A673 (cell line): ENCODE data around the gene ZNF500. TPM values are rescaled to one million over a fixed set of nuclear protein-coding genes. Genes with fewer than 3 reads are reported as not detected.

Experiments used
- BruUV-seq: library from RNA; stranded (reverse); fragments of 400-500 nt; replicated peaks from 2 replicates; lab custom pipeline; 2021; lab: Mats Ljungman, UMichigan
- CTCF ChIA-PET: fragments of 300-600 bp; sonication (Branson Sonifier 250); formaldehyde crosslinking; loops from one replicate; lab custom pipeline; 2022; ENCODE audit warnings: antibody characterized with exemption; lab: Charles Lee
- POLR2A ChIA-PET: fragments of 300-600 bp; sonication (Branson Sonifier 250); formaldehyde crosslinking; loops from one replicate; lab custom pipeline; 2022; ENCODE audit warnings: antibody characterized with exemption; ENCODE audit not compliant: low non-redundant PET; lab: Charles Lee
- DNase-seq: peaks from one replicate; pipeline ENCODE4 v3.0.0-alpha.2; 2015; ENCODE audit warnings: low spot score
- H3K27ac ChIP-seq: fragments of 200-600 bp; sonication (generic); 2 replicates; pipeline ENCODE4 v1.5.1; 2016; ENCODE audit warnings: mixed run types, low read depth, mild to moderate bottlenecking, mixed read lengths, antibody characterized with exemption, low read length; ENCODE audit not compliant: poor library complexity, severe bottlenecking
- H3K27me3 ChIP-seq: fragments of 200-600 bp; sonication (generic); replicated peaks from 2 replicates; pipeline ENCODE4 v1.6.1; 2017; ENCODE audit warnings: mixed run types, low read depth, mild to moderate bottlenecking, mixed read lengths, antibody characterized with exemption, low read length; ENCODE audit not compliant: insufficient read depth, poor library complexity
- H3K36me3 ChIP-seq: fragments of 200-600 bp; sonication (generic); 2 replicates; pipeline ENCODE4 v1.6.1; 2016; ENCODE audit warnings: mixed run types, mild to moderate bottlenecking, mixed read lengths, antibody characterized with exemption, low read length; ENCODE audit not compliant: insufficient read depth, poor library complexity, severe bottlenecking
- H3K4me1 ChIP-seq: fragments of 200-600 bp; sonication (generic); 2 replicates; pipeline ENCODE4 v1.6.1; 2017; ENCODE audit warnings: mixed run types, mild to moderate bottlenecking, mixed read lengths, antibody characterized with exemption, low read length; ENCODE audit not compliant: insufficient read depth, poor library complexity, severe bottlenecking
- H3K4me3 ChIP-seq: fragments of 200-600 bp; sonication (generic); 2 replicates; pipeline ENCODE4 v1.5.1; 2016; ENCODE audit warnings: low read depth, mixed run types, mild to moderate bottlenecking, mixed read lengths, low read length; ENCODE audit not compliant: poor library complexity, severe bottlenecking
- H3K9me3 ChIP-seq: fragments of 200-600 bp; sonication (generic); 2 replicates; pipeline ENCODE4 v1.6.1; 2016; ENCODE audit warnings: mixed run types, low read depth, mild to moderate bottlenecking, mixed read lengths, antibody characterized with exemption, low read length; ENCODE audit not compliant: poor library complexity, severe bottlenecking
- EZH2 ChIP-seq: fragments of 200-600 bp; sonication (generic); IDR thresholded peaks from 2 replicates; pipeline ENCODE4 v1.6.1; 2017; ENCODE audit warnings: borderline replicate concordance, low read depth, mild to moderate bottlenecking, mixed read lengths, antibody characterized with exemption, low read length; ENCODE audit not compliant: poor library complexity, severe bottlenecking
- intact Hi-C: fragments of 100-400 bp; cut with micrococcal nuclease; formaldehyde crosslinking; loops from one replicate; pipeline ENCODE4 v1.10.0; 2022; ENCODE audit not compliant: unreplicated experiment
- total RNA-seq: library from RNA; stranded (reverse); gene quantifications from 2 replicates; pipeline ENCODE4 v1.2.3, GENCODE V29; 2021
- TF ChIP-seq, protein P1 (sequence below): fragments of 300-800, 200-600 bp; sonication (generic); conservative IDR thresholded peaks from 2 replicates; pipeline ENCODE4 v1.5.1; 2017; ENCODE audit warnings: low read depth, mild to moderate bottlenecking, antibody characterized with exemption, low read length, moderate library complexity, mixed read lengths

The ZNF500 gene
- total RNA-seq, 1 experiment from 2014 or later, result 16.8 TPM

DNA sequence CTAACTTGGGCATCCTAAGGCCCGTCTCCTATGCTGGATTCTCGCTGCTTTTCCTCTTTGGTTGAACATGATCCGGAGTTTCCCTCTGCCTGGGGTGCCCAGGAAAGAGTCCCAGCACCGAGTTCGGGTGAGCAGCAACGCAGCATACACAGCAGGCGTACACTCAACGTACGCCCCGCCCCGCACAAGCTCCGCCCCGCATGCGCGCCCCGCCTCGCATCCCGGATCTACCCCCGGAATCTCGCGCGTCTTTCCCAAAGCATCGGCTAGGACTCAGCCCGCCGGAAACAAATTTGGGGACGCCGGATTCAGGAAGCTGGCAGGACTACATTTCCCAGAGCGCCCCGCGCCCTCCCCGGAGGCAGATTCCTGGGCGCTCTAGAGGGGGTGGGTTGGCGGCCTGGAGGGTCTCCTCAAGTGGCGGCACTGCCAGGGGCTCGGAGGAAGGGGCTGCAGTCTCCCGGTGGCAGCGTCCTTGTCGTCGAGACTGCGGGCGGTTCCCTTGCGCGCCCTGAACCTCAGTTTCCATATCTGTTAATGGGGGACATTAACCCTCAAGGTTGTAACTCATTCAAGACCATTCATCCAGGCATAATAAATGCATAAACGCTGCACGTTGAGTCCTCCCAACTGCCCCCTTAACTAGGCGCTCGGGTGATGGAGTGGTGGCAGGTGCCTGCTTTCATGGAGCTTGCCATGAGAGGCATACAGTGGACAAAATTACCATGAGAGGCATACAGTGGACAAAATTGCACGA, 1.8 kb upstream of the ZNF500 start:
- H3K27ac ChIP-seq, result peak overlapping the region; percentile 75

DNA sequence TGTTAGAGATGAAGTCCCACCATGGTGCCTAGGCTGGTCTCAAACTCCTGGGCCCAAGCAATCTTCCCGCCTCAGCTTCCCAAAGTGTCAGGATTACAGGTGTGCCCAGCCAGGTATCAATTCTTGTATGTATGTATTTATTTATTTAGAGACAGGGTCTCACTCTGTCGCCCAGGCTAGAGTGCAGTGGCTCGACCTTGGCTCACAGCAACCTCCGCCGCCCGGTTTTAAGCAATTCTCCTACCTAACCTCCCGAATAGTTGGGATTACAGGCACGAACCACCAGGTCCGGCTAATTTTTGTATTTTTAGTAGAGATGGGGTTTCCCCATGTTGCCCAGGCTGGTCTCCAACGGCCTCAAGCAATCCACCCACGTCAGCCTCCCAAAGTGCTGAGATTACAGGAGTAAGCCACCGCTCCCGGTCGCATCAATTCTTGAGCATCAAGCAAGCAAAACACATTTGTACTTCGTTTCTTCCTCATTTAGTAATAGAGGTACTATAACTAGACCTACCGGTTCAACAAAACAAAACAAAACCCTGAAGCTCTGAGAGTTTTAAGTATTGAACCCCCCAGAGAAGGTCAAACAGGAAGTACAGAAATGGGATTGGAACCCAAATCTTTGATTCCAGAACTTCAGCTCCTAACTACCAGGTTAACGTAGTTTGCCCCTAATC, 1.0 kb upstream of the ZNF500 start:
- intact Hi-C loops, result no loop called here
- peaks cover 13% of the 10 kb centered on the region for H3K4me1 ChIP-seq
- H3K9me3 ChIP-seq, result no peaks in the 10 kb centered on the region
- ChIA-PET CTCF (interaction anchor here (0.6 kb wide), 1 partner anchor 34 kb away, joined by 3 read pairs; the partner anchor contains the start of genes ANKS3 and DNAAF8), POLR2A (no interaction called here)
- no TSS peak for BruUV-seq
- peak overlapping the region; percentile 75 for H3K27ac ChIP-seq
- peak; percentile 33 for DNase-seq
- peaks cover 20% of the 10 kb centered on the region for H3K36me3 ChIP-seq
- TF ChIP-seq EZH2, result no peak
- TF ChIP-seq, protein P1, sequence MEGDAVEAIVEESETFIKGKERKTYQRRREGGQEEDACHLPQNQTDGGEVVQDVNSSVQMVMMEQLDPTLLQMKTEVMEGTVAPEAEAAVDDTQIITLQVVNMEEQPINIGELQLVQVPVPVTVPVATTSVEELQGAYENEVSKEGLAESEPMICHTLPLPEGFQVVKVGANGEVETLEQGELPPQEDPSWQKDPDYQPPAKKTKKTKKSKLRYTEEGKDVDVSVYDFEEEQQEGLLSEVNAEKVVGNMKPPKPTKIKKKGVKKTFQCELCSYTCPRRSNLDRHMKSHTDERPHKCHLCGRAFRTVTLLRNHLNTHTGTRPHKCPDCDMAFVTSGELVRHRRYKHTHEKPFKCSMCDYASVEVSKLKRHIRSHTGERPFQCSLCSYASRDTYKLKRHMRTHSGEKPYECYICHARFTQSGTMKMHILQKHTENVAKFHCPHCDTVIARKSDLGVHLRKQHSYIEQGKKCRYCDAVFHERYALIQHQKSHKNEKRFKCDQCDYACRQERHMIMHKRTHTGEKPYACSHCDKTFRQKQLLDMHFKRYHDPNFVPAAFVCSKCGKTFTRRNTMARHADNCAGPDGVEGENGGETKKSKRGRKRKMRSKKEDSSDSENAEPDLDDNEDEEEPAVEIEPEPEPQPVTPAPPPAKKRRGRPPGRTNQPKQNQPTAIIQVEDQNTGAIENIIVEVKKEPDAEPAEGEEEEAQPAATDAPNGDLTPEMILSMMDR, result no peak
- no peaks in the 10 kb centered on the region for H3K27me3 ChIP-seq
- peak overlapping the region; percentile 52 for H3K4me3 ChIP-seq

More for the DNA sequence above, 1.8 kb upstream of the ZNF500 start:
- DNase-seq, result peak; percentile 99
- no peak for TF ChIP-seq EZH2
- TF ChIP-seq, protein P1, result no peak
- peaks cover 13% of the 10 kb centered on the region for H3K4me1 ChIP-seq
- no TSS peak for BruUV-seq
- POLR2A ChIA-PET, result no interaction called here
- peaks cover 15% of the 10 kb centered on the region for H3K36me3 ChIP-seq
- H3K4me3 ChIP-seq, result peak overlapping the region; percentile 52
- intact Hi-C loops, result no loop called here
- no peaks in the 10 kb centered on the region for H3K9me3 ChIP-seq
- CTCF ChIA-PET, result interaction anchor here (0.6 kb wide), 1 partner anchor 35 kb away, joined by 3 read pairs; the partner anchor contains the start of genes ANKS3 and DNAAF8
- no peaks in the 10 kb centered on the region for H3K27me3 ChIP-seq

DNA sequence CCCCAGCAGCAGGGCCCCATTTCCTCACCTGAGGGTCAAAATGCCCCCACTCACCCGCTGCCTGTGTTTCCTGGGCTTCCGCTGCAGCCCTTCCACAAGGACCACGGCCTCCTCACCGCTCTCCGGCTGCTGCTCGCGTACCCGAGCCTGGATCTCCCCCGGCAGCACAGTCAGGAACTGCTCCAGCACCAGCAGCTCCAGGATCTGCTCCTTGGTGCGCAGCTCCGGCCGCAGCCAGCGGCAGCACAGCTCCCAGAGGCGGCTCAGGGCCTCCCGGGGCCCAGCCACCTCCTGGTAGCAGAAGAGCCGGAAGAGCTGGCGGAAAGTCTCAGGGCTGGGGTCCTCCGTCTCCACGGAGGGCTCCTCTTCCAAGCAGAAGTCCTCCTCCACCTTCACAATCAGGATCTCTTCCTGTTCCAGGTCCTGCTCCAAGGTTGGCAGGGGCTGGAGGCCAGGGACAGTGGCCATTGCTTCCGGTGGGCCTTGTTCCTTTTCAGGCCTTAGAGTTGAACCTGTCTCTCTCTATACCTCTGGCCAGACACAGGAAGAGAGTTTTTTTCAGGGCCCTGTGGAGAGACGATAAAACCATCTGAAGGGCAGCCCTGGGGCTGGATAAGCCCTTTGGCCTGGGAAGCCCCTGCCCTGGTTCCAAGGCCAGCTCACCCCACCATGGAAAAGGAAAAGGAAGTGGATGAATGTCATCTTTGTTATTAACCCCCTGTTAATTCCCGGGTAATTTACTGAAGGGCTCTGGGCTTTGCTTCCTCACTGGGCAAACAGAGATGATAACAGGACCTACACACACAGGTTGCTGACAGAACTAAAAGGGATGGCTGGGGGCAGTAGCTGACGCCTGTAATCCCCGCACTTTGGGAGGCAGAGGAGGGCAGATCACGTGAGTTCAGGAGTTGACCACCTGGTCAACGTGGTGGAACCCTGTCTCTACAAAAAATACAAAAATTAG, 1.2 kb downstream of the ZNF500 start:
- Histone ChIP-seq H3K9me3 (no peaks in the 10 kb centered on the region), H3K36me3 (peaks cover 34% of the 10 kb centered on the region), H3K4me1 (peaks cover 13% of the 10 kb centered on the region), H3K27ac (peak overlapping the region; percentile 87), H3K27me3 (no peaks in the 10 kb centered on the region), H3K4me3 (peak overlapping the region; percentile 82)
- ChIA-PET POLR2A (no interaction called here), CTCF (no interaction called here)
- TF ChIP-seq, protein P1, result no peak
- no peak for TF ChIP-seq EZH2
- intact Hi-C loops, result no loop called here
- no peak for DNase-seq
- BruUV-seq, result no TSS peak
